ENCODE data around the gene MPRIP.
"Not testable (repeated sequence)": the region's sequence is repeated elsewhere in the genome, so short reads cannot be mapped to it uniquely, and the experiment has no call there.

The MPRIP gene

DNA sequence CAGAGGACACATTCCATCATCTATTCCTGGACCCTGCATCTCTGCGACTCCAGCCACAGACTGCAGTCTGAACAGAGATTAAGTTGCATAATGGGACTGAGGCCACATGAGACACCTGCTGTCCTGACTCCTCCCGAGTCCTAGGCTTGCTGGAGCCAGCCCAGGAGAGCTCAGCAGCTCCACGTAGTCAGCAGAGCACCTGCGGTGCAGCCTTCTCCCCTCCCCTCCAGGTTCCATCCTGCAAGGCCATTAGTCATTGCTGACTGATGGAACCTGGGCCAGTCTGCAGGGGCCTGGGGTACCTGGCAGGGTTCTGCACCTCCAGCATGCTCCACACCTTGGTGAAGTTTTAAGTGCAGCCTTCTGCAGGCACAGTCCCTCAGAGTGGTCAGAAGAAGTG is 87.2 kb downstream of the MPRIP start:
- H3K4me3 ChIP-seq (ENCODE audit: low read length), result no peak overlapping the region
- no peak for DNase-seq (ENCODE audit: low read depth)
- TF ChIP-seq CTCF (conservative IDR thresholded peaks at IDR 0.05; ENCODE audit: low read length), result no peak

DNA sequence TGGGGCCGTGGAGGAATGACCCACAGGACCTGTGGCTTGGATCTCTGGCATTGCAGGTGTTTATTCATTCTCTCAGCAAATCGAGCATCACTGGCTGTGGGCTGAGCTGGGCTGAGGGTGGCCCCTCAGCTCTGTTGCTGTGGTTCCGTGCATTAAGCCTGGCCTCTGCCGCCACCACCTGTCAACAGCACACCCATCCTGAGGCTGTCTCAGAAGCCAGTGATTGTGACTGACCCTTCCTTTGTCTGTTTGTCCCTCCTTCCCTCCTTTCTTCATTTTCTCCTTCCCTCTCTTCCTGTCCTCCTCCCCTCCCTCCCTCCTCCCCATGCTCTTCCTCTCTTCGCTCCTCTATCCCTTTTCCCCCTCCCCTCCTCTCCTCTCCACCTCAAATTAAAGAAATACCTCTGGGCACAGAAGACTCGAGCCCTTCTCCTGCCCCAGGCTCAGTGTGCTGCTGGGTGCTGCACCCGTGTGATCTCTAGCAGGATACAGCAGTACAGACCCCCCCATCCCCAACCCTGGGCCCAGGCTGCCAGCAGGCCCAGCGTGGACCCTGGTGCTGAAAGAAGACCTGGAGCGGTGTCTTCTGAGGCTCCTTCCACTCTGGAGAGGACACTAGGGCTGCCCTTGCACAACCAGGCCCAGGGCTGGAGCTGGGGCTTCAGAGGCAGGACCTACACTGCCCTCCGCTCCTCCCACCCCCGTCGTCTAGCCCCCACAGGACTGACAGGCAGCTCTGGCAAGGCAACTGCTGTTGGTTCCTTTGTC is 88.0 kb downstream of the MPRIP start:
- DNase-seq (ENCODE audit: low read depth), result no peak
- no peak for TF ChIP-seq CTCF (conservative IDR thresholded peaks at IDR 0.05; ENCODE audit: low read length)
- no peak overlapping the region for H3K4me3 ChIP-seq (ENCODE audit: low read length)

DNA sequence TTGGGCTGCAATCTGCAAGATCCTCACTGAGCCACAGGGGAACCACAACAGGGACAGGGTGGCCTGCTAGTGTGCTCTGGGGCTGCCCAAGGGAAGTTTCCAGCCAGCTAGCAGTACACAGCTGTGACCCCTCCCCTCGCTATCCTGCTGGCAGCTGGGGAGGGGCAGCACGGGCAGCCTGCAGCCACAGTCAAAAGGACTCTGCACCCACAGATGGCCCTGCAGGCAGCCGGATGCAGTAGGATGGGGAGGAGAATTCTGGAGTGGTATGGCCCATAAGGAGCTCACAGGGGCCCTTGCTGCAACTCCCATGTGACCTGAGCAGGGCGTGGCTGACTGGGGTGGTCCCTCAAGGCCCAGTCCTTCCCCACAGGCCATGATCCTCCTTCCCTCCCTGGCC is 89.6 kb downstream of the MPRIP start:
- DNase-seq (ENCODE audit: low read depth), result no peak
- no peak overlapping the region for H3K4me3 ChIP-seq (ENCODE audit: low read length)
- TF ChIP-seq CTCF (conservative IDR thresholded peaks at IDR 0.05; ENCODE audit: low read length), result no peak

GRCh38 chr17:17132746-17133145 is 90.5 kb downstream of the MPRIP start:
- no peak for DNase-seq (ENCODE audit: low read depth)
- no peak for TF ChIP-seq CTCF (conservative IDR thresholded peaks at IDR 0.05; ENCODE audit: low read length)
- H3K4me3 ChIP-seq (ENCODE audit: low read length), result no peak overlapping the region

DNA sequence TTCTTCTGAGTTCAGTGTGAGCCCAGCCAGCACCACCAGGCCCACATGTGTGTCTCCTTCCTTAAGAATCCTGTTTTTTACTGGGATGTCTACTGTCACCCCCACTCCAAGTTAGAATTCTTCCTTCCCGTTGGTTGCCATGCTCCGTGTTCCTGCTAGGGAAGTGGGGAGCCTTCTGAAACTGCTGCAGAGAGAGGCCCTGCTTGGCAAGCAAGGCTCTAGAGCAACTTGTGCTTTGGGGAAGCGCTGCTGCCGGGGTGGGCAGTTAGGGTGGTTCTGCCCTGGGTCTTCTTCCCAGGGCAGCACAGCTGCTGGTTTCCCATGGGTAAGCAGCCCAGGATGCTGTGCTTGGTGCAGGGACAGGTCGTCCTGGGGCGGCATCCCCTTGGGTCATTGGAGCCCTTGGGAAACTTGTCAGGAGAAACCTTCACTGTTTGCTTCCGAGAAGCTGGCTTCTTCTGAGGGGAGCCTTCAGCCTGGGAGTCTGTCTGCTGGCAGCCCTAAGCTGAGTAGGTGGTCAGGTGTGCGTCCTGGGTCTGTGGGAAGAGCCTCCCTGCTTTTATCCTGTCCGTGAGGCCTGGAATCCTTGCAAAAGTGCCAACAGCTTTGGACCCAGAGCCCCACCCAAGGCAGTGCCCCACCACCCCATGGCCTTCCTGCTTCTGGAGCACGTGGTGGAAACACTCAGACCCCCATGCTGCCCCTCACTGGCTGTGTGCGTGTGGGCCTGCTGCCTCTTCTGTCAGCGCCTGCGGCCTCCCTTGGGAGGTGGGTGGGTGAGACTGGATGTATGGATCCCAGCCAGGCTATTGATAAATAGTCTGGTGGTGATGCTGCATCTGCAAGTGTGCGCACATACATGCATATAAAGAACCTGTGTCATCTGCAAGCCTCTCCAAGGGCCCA is 92.0 kb downstream of the MPRIP start:
- no peak overlapping the region for H3K4me3 ChIP-seq (ENCODE audit: low read length)
- TF ChIP-seq CTCF (conservative IDR thresholded peaks at IDR 0.05; ENCODE audit: low read length), result no peak
- DNase-seq (ENCODE audit: low read depth), result no peak

DNA sequence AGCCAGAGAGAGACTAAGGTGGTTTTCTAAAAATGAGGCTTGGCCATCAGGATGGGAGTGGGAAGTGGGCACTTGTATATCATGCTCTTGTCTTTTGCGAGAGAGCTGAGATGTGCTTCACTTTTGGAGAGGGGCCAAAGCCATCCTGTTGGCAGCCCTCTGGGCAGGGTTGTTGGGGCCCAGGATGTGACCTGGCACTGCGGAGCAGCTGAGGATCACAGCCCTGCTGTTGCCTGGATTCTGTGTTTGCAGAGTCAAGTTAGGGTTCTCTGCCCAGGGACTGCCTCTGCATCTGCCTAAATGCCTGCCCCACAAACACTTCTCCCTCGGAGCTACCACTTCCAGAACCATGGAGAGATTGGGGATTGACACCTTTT is 92.7 kb downstream of the MPRIP start:
- no peak for TF ChIP-seq CTCF (conservative IDR thresholded peaks at IDR 0.05; ENCODE audit: low read length)
- no peak overlapping the region for H3K4me3 ChIP-seq (ENCODE audit: low read length)
- DNase-seq (ENCODE audit: low read depth), result no peak

GRCh38 chr17:17136221-17136620 is 94.0 kb downstream of the MPRIP start:
- H3K4me3 ChIP-seq (ENCODE audit: low read length), result not testable (repeated sequence)

More at GRCh38 chr17:17136221-17136620, 94.0 kb downstream of the MPRIP start:
- DNase-seq (ENCODE audit: low read depth), result not testable (repeated sequence)

Data from AG10803 (cell line).